Measurements from ENCODE around the gene UHRF1.
"Not testable (repeated sequence)": the region's sequence is repeated elsewhere in the genome, so short reads cannot be mapped to it uniquely, and the experiment has no call there.

UHRF1 gene

DNA sequence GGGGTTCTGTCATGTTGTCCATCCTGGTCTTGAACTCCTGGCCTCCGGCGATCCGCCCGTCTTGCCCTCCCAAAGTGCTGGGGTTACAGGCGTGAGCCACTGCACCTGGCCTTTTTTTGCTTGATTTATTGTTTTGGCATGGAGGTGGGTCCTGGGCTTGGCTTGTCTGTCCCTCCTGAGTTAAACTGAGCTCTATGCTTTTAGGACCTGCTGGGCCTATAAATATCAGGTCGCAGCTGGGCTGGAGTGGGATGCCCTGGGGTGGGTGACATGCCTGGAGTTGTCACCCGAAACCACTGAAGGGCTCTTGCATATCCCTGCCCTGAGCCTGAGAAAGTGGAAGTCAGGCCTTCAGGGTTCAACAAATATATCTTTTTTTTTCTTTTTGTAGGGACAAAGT lies 12.2 kb upstream of the UHRF1 start:
- H3K9me3 ChIP-seq (ENCODE audit: control insufficient read depth in 5 of 5, low read length in 5 of 5): no peaks in the 10 kb centered on the region
- no peak overlapping the region for H3K27ac ChIP-seq (ENCODE audit: low read depth, low read length)
- H3K9ac ChIP-seq (ENCODE audit: low read length in 5 of 5): no peak overlapping the region
- H3K4me1 ChIP-seq (ENCODE audit: control insufficient read depth in 5 of 5, insufficient read depth in 5 of 5, low read length in 5 of 5): peaks cover 0 to 6% (median 0%) of the 10 kb centered on the region in 5 donors
- H3K36me3 ChIP-seq (ENCODE audit: control insufficient read depth in 5 of 5, insufficient read depth in 5 of 5, low read length in 5 of 5): no peaks in the 10 kb centered on the region
- H3K27me3 ChIP-seq (ENCODE audit: control insufficient read depth in 5 of 5, insufficient read depth in 4 of 5, low read length in 5 of 5): no peaks in the 10 kb centered on the region
- no peak overlapping the region for H3K4me3 ChIP-seq (ENCODE audit: low read depth in 1 of 5, low read length in 5 of 5)

DNA sequence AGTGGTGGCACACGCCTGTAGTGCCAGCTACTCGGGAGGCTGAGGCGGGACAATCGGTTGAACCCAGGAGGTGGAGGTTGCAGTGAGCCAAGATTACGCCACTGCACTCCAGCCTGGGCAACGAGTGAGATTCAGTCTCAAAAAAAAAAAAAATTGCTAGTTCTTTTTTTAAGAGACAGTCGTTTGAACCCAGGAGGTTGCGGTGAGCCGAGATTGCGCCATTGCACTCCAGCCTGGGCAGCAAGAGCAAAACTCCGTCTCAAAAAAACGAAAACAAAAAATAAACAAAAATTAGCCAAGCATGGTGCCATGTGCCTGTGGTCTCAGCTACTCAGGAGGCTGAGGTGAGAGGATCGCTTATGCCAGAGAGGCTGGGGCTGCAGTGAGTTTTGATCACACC lies 8.4 kb upstream of the UHRF1 start:
- not testable (repeated sequence) for H3K4me3 ChIP-seq (ENCODE audit: low read depth in 1 of 5, low read length in 5 of 5); H3K9me3 ChIP-seq (ENCODE audit: control insufficient read depth in 5 of 5, low read length in 5 of 5); H3K36me3 ChIP-seq (ENCODE audit: control insufficient read depth in 5 of 5, insufficient read depth in 5 of 5, low read length in 5 of 5); H3K27me3 ChIP-seq (ENCODE audit: control insufficient read depth in 5 of 5, insufficient read depth in 4 of 5, low read length in 5 of 5); H3K4me1 ChIP-seq (ENCODE audit: control insufficient read depth in 5 of 5, insufficient read depth in 5 of 5, low read length in 5 of 5); H3K27ac ChIP-seq (ENCODE audit: low read depth, low read length); H3K9ac ChIP-seq (ENCODE audit: low read length in 5 of 5)

DNA sequence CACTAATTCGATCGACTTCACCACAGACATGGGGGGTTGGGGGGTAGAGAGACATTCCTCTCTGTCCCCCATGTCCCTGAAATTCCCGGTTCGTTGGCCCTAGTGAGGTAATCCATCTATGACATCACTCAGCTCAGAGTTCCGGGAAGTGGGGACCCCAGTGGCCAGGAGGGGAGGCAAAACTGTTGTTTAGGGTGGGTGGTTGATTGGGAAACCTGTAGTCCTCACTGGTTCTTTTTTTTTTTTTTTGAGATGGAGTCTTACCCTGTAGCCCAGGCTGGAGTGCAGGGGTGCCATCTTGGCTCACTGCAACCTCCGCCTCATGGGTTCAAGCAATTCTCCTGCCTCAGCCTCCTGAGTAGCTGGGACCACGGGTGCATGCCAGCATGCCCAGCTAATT lies 6.5 kb upstream of the UHRF1 start, which contains the start of gene ARRDC5:
TSS of gene ARRDC5 (minus strand) at position 101 of the 400 bp plus-strand sequence. CDS start at position 30, 71 bp downstream.
- Histone ChIP-seq H3K9ac (ENCODE audit: low read length in 5 of 5) (no peak within 1 kb of the TSS), H3K4me1 (ENCODE audit: control insufficient read depth in 5 of 5, insufficient read depth in 5 of 5, low read length in 5 of 5) (no peaks in the 10 kb centered on the region), H3K9me3 (ENCODE audit: control insufficient read depth in 5 of 5, low read length in 5 of 5) (no peaks in the 10 kb centered on the region), H3K36me3 (ENCODE audit: control insufficient read depth in 5 of 5, insufficient read depth in 5 of 5, low read length in 5 of 5) (no peaks in the 10 kb centered on the region), H3K27me3 (ENCODE audit: control insufficient read depth in 5 of 5, insufficient read depth in 4 of 5, low read length in 5 of 5) (no peaks in the 10 kb centered on the region), H3K4me3 (ENCODE audit: low read depth in 1 of 5, low read length in 5 of 5) (no peak within 1 kb of the TSS), H3K27ac (ENCODE audit: low read depth, low read length) (no peak within 1 kb of the TSS)

DNA sequence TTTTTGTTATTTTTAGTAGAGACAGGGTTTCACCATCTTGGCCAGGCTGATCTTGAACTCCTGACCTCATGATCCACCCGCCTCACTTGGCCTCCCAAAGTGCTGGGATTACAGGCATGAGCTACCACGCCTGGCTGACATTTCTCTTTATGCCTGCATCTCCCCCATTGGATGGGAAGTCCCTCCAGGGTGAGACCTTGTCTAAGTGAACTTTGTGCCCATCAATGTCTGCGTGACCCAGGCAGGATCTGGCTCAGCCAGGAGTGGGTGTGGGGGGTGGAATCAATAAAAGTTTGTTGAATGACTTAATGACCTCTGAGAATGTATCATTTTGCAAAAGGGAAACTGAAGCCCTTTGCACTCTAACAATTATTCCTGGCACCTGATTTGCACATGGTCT lies 4.8 kb upstream of the UHRF1 start:
- H3K9ac ChIP-seq (ENCODE audit: low read length in 5 of 5): no peak overlapping the region
- H3K36me3 ChIP-seq (ENCODE audit: control insufficient read depth in 5 of 5, insufficient read depth in 5 of 5, low read length in 5 of 5): no peaks in the 10 kb centered on the region
- H3K4me1 ChIP-seq (ENCODE audit: control insufficient read depth in 5 of 5, insufficient read depth in 5 of 5, low read length in 5 of 5): peaks cover 0 to 7% (median 4%) of the 10 kb centered on the region in 5 donors
- H3K27me3 ChIP-seq (ENCODE audit: control insufficient read depth in 5 of 5, insufficient read depth in 4 of 5, low read length in 5 of 5): peaks cover 0 to 9% (median 5%) of the 10 kb centered on the region in 5 donors
- H3K27ac ChIP-seq (ENCODE audit: low read depth, low read length): no peak overlapping the region
- H3K9me3 ChIP-seq (ENCODE audit: control insufficient read depth in 5 of 5, low read length in 5 of 5): no peaks in the 10 kb centered on the region
- H3K4me3 ChIP-seq (ENCODE audit: low read depth in 1 of 5, low read length in 5 of 5): no peak overlapping the region

DNA sequence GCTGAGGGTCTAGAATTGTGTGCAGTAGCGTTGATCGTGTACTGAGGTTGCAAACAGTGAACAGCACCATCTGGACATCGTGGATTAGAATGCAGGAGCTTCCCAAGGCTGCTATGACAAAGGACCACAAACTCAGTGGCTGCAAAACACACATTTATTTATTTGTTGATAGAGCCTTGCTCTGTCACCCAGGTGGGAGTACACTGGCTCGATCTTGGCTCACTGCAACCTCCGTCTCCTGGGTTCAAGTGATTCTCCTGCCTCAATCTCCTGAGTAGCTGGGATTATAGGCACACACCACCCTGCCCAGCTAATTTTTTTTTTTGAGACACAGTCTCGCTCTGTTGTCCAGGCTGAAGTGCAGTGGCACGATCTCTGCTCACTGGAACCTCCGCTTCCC lies 2.3 kb upstream of the UHRF1 start:
- peaks cover 3 to 27% (median 23%) of the 10 kb centered on the region in 5 donors for H3K4me1 ChIP-seq (ENCODE audit: control insufficient read depth in 5 of 5, insufficient read depth in 5 of 5, low read length in 5 of 5)
- H3K27ac ChIP-seq (ENCODE audit: low read depth, low read length): no peak overlapping the region
- no peak overlapping the region for H3K9ac ChIP-seq (ENCODE audit: low read length in 5 of 5)
- H3K9me3 ChIP-seq (ENCODE audit: control insufficient read depth in 5 of 5, low read length in 5 of 5): no peaks in the 10 kb centered on the region
- H3K27me3 ChIP-seq (ENCODE audit: control insufficient read depth in 5 of 5, insufficient read depth in 4 of 5, low read length in 5 of 5): peaks cover 0 to 12% (median 8%) of the 10 kb centered on the region in 5 donors
- no peaks in the 10 kb centered on the region for H3K36me3 ChIP-seq (ENCODE audit: control insufficient read depth in 5 of 5, insufficient read depth in 5 of 5, low read length in 5 of 5)
- H3K4me3 ChIP-seq (ENCODE audit: low read depth in 1 of 5, low read length in 5 of 5): no peak overlapping the region

DNA sequence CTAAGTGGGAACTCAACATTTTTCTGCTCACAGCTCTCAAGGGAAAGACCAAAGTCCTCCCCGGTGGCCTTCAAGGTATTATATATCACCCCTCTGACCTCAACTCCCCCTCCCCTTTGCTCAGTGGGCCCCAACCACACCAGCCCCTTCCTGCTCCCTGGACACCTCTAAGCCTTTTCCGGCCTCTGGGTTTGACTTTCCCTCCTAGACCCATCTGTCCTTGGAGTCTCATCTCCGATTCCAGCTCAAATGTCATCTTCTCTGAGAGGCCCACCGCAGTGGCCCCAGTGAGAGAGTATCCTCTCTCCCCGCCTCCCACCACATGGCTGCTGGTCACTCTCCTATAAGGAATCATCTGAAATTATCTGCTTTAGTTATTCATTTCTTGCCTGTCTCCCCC lies 941 bp upstream of the UHRF1 start:
- peaks cover 3 to 32% (median 26%) of the 10 kb centered on the region in 5 donors for H3K4me1 ChIP-seq (ENCODE audit: control insufficient read depth in 5 of 5, insufficient read depth in 5 of 5, low read length in 5 of 5)

DNA sequence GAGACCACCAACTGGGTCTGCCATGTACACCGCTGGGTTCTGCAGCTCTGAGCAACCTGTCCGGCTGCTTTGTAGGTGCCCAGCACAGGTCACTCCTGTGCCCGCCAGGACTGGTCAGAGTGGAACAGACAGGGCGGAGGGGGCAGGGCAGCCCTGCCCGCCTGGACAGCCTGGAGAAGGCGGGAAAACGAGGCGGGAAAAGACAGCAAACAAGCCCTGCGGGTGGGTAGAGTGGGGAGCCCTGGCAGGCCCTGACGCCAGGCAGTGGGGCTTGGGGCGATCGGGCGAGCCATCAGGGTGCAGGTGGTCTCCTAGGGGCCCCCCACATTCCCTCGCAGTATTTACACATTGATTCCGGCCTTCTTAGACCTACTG lies 533 bp upstream of the UHRF1 start:
- Histone ChIP-seq H3K27me3 (ENCODE audit: control insufficient read depth in 5 of 5, insufficient read depth in 4 of 5, low read length in 5 of 5) (peaks cover 0 to 12% (median 8%) of the 10 kb centered on the region in 5 donors), H3K36me3 (ENCODE audit: control insufficient read depth in 5 of 5, insufficient read depth in 5 of 5, low read length in 5 of 5) (no peaks in the 10 kb centered on the region), H3K9ac (ENCODE audit: low read length in 5 of 5) (no peak overlapping the region), H3K9me3 (ENCODE audit: control insufficient read depth in 5 of 5, low read length in 5 of 5) (no peaks in the 10 kb centered on the region), H3K4me1 (ENCODE audit: control insufficient read depth in 5 of 5, insufficient read depth in 5 of 5, low read length in 5 of 5) (peaks cover 3 to 32% (median 26%) of the 10 kb centered on the region in 5 donors), H3K4me3 (ENCODE audit: low read depth in 1 of 5, low read length in 5 of 5) (no peak overlapping the region), H3K27ac (ENCODE audit: low read depth, low read length) (no peak overlapping the region)

More for the DNA sequence above, 941 bp upstream of the UHRF1 start:
- Histone ChIP-seq H3K36me3 (ENCODE audit: control insufficient read depth in 5 of 5, insufficient read depth in 5 of 5, low read length in 5 of 5) (no peaks in the 10 kb centered on the region), H3K9ac (ENCODE audit: low read length in 5 of 5) (no peak overlapping the region), H3K27me3 (ENCODE audit: control insufficient read depth in 5 of 5, insufficient read depth in 4 of 5, low read length in 5 of 5) (peaks cover 0 to 12% (median 8%) of the 10 kb centered on the region in 5 donors), H3K27ac (ENCODE audit: low read depth, low read length) (no peak overlapping the region), H3K4me3 (ENCODE audit: low read depth in 1 of 5, low read length in 5 of 5) (no peak overlapping the region), H3K9me3 (ENCODE audit: control insufficient read depth in 5 of 5, low read length in 5 of 5) (no peaks in the 10 kb centered on the region)

DNA sequence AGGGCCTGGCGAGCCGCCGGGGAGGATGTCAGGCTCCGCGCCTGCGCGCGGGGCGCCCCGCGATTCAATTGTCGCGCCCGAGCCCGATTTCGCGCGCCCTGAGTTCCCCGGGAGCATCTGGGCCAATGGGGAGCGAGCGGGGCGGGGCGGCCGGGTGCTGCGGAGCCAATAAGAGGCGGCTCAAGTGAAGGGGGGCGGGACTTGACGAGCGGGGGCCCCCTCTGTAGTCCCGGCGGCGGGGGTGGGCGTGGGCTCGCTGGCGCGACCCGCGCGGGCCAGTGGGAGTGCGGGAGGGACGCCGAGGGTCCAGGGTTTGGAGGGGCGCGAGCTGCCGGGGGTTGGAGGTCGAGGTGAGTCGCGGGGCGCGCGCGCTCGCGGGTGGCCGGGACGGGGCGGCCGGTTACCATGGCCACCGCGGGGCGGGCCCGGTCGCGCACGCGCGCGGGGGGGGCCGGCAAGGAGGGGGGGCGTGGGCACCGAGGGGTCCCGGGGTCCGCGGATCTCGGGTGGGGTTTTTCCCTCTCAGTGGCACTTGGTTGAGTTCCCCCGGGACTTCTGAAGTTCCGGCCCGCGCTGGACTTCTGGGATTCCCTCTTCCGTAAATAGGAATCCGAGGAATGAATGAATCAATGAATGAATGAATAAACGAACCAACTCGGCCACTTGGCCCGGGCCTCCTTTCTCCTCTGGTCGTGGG lies 744 bp downstream of the UHRF1 start:
- H3K36me3 ChIP-seq (ENCODE audit: control insufficient read depth in 5 of 5, insufficient read depth in 5 of 5, low read length in 5 of 5): no peaks in the 10 kb centered on the region
- H3K9ac ChIP-seq (ENCODE audit: low read length in 5 of 5): peak overlapping the region in 4 of 5 donors; percentile 4 to 56 (median 50)
- peak overlapping the region; percentile 49 to 67 (median 55) for H3K4me3 ChIP-seq (ENCODE audit: low read depth in 1 of 5, low read length in 5 of 5)
- no peak overlapping the region for H3K27ac ChIP-seq (ENCODE audit: low read depth, low read length)
- H3K4me1 ChIP-seq (ENCODE audit: control insufficient read depth in 5 of 5, insufficient read depth in 5 of 5, low read length in 5 of 5): peaks cover 3 to 39% (median 30%) of the 10 kb centered on the region in 5 donors
- no peaks in the 10 kb centered on the region for H3K9me3 ChIP-seq (ENCODE audit: control insufficient read depth in 5 of 5, low read length in 5 of 5)
- peaks cover 0 to 15% (median 8%) of the 10 kb centered on the region in 5 donors for H3K27me3 ChIP-seq (ENCODE audit: control insufficient read depth in 5 of 5, insufficient read depth in 4 of 5, low read length in 5 of 5)

DNA sequence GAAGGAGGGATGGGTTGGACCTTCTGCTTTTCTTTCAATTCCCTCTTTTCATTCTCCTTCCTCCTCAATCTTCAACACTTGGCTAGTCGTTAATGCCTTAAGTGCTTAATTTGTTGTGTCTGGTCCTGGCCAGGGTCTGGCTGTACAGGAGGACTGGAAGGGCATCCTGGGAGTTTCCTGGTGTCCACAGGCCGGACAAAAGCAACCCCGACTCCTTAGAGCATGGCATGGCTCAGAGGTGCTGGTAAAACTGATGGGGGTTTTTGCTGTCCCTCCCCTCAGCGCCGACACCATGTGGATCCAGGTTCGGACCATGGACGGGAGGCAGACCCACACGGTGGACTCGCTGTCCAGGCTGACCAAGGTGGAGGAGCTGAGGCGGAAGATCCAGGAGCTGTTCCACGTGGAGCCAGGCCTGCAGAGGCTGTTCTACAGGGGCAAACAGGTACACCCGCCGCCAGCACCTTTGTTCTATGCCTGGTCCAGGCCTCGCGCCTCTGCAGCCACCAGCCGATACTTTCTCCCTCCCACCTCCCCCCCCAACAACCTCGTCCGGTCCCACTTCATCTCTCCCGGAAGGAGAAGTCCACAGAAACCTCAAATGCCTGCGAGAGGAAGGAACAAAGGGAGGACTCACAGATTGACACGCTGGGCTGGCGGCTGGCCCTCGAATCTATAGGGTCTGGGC lies 1.4 kb downstream of the UHRF1 start:
- Histone ChIP-seq H3K4me1 (ENCODE audit: control insufficient read depth in 5 of 5, insufficient read depth in 5 of 5, low read length in 5 of 5) (peaks cover 3 to 46% (median 34%) of the 10 kb centered on the region in 5 donors), H3K27me3 (ENCODE audit: control insufficient read depth in 5 of 5, insufficient read depth in 4 of 5, low read length in 5 of 5) (peaks cover 0 to 16% (median 8%) of the 10 kb centered on the region in 5 donors), H3K27ac (ENCODE audit: low read depth, low read length) (no peak overlapping the region), H3K4me3 (ENCODE audit: low read depth in 1 of 5, low read length in 5 of 5) (peak overlapping the region; percentile 49 to 67 (median 55)), H3K9ac (ENCODE audit: low read length in 5 of 5) (peak overlapping the region in 4 of 5 donors; percentile 4 to 56 (median 50)), H3K9me3 (ENCODE audit: control insufficient read depth in 5 of 5, low read length in 5 of 5) (no peaks in the 10 kb centered on the region), H3K36me3 (ENCODE audit: control insufficient read depth in 5 of 5, insufficient read depth in 5 of 5, low read length in 5 of 5) (no peaks in the 10 kb centered on the region)

DNA sequence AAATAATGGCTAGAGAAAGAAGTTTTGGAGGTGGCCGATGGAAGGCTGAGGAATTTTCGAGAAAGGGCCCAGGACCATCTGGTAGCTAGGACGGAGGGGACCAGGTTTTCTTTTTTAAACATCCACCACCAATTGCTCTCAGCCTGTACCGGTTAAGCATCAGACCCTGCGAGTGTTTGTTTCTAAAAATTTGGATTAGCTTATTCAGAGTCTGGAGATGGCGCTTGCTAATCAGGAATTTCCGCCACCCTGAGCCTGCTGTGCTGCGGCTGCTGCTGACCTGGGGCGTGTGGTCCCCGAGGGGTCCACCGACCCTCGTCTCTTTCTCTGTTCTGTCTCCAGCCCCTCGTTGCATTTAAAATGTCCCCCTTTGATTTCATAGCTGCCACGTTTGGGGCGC lies 2.0 kb downstream of the UHRF1 start:
- peaks cover 3 to 52% (median 36%) of the 10 kb centered on the region in 5 donors for H3K4me1 ChIP-seq (ENCODE audit: control insufficient read depth in 5 of 5, insufficient read depth in 5 of 5, low read length in 5 of 5)
- H3K27ac ChIP-seq (ENCODE audit: low read depth, low read length): no peak overlapping the region
- H3K27me3 ChIP-seq (ENCODE audit: control insufficient read depth in 5 of 5, insufficient read depth in 4 of 5, low read length in 5 of 5): peaks cover 0 to 16% (median 8%) of the 10 kb centered on the region in 5 donors
- H3K9me3 ChIP-seq (ENCODE audit: control insufficient read depth in 5 of 5, low read length in 5 of 5): no peaks in the 10 kb centered on the region
- peak overlapping the region; percentile 25 to 67 (median 45) for H3K4me3 ChIP-seq (ENCODE audit: low read depth in 1 of 5, low read length in 5 of 5)
- H3K36me3 ChIP-seq (ENCODE audit: control insufficient read depth in 5 of 5, insufficient read depth in 5 of 5, low read length in 5 of 5): no peaks in the 10 kb centered on the region
- H3K9ac ChIP-seq (ENCODE audit: low read length in 5 of 5): peak overlapping the region in 2 of 5 donors; percentile 30 to 49
